HepG2 (cell line): ENCODE data around the gene POLR3F. TPM values are rescaled to one million over a fixed set of nuclear protein-coding genes. Genes with fewer than 3 reads are reported as not detected.

Experiments used
- FOXA3 ChIP-seq: IDR thresholded peaks from 2 replicates; pipeline ENCODE4 v1.6.1; 2016; ENCODE audit warnings: missing genetic modification reagents, missing compliant biosample characterization
- JDP2 ChIP-seq: sonication (generic); formaldehyde crosslinking; IDR thresholded peaks from 2 replicates; pipeline ENCODE4 v1.8.1; 2022; ENCODE audit warnings: missing genetic modification reagents, borderline replicate concordance
- JUNB ChIP-seq: sonication (generic); formaldehyde crosslinking; IDR thresholded peaks from 2 replicates; pipeline ENCODE4 v1.8.0; 2022; ENCODE audit warnings: missing genetic modification reagents, mild to moderate bottlenecking, borderline replicate concordance
- KAT2B ChIP-seq: fragments of 150-350 bp; IDR thresholded peaks from 2 replicates; pipeline ENCODE4 v1.6.1; 2014; ENCODE audit warnings: low read depth, low read length, borderline replicate concordance
- KLF13 ChIP-seq: sonication (generic); formaldehyde crosslinking; IDR thresholded peaks from 2 replicates; pipeline ENCODE4 v1.4.0; 2020; ENCODE audit warnings: mild to moderate bottlenecking, missing genetic modification reagents
- MAZ ChIP-seq, 2 experiments: sonication (generic) in 1 of 2; formaldehyde crosslinking in 1 of 2; IDR thresholded peaks; 2 replicates each; pipeline versions ENCODE4 v1.5.0 to v1.6.1; 2012 to 2020; ENCODE audit warnings: low read depth in 2 of 2, mild to moderate bottlenecking in 2 of 2, borderline replicate concordance in 1 of 2, improper control_type of control experiment in 1 of 2, low read length in 1 of 2, missing genetic modification reagents in 1 of 2, moderate library complexity in 1 of 2
- MTA1 ChIP-seq: sonication (generic); formaldehyde crosslinking; IDR thresholded peaks from 2 replicates; pipeline ENCODE4 v1.4.0; 2020; ENCODE audit warnings: missing genetic modification reagents, mild to moderate bottlenecking, borderline replicate concordance
- SALL1 ChIP-seq: sonication (generic); formaldehyde crosslinking; IDR thresholded peaks from 2 replicates; pipeline ENCODE4 v1.8.0; 2022; ENCODE audit warnings: mild to moderate bottlenecking, missing genetic modification reagents
- SMYD3 ChIP-seq: sonication (generic); formaldehyde crosslinking; IDR thresholded peaks from 2 replicates; pipeline ENCODE4 v1.8.1; 2023; ENCODE audit warnings: mild to moderate bottlenecking, missing genetic modification reagents
- TCF7 ChIP-seq: sonication (generic); IDR thresholded peaks from 2 replicates; pipeline ENCODE4 v1.6.1; 2016; ENCODE audit warnings: antibody characterized with exemption, low read depth
- ZBTB49 ChIP-seq: sonication (generic); formaldehyde crosslinking; IDR thresholded peaks from 2 replicates; pipeline ENCODE4 v1.4.0; 2020; ENCODE audit warnings: missing genetic modification reagents, borderline replicate concordance
- ZBTB7A ChIP-seq: sonication (generic); formaldehyde crosslinking; IDR thresholded peaks from 2 replicates; pipeline ENCODE4 v1.8.0; 2022; ENCODE audit warnings: mild to moderate bottlenecking, missing genetic modification reagents
- ZFP62 ChIP-seq: sonication (generic); formaldehyde crosslinking; IDR thresholded peaks from 2 replicates; pipeline ENCODE4 v1.4.0; 2020; ENCODE audit warnings: missing genetic modification reagents
- ZHX1 ChIP-seq: sonication (generic); formaldehyde crosslinking; IDR thresholded peaks from 2 replicates; pipeline ENCODE4 v1.8.1; 2022; ENCODE audit warnings: low read depth, mild to moderate bottlenecking, missing genetic modification reagents
- ZNF34 ChIP-seq: sonication (generic); formaldehyde crosslinking; IDR thresholded peaks from 2 replicates; pipeline ENCODE4 v1.4.0; 2020; ENCODE audit warnings: mild to moderate bottlenecking, missing genetic modification reagents, borderline replicate concordance
- ZNF367 ChIP-seq: sonication (generic); formaldehyde crosslinking; IDR thresholded peaks from 2 replicates; pipeline ENCODE4 v1.4.0; 2020; ENCODE audit warnings: missing genetic modification reagents, borderline replicate concordance
- ZNF432 ChIP-seq: sonication (generic); formaldehyde crosslinking; IDR thresholded peaks from 2 replicates; pipeline ENCODE4 v1.5.0; 2020; ENCODE audit warnings: missing genetic modification reagents, mild to moderate bottlenecking, borderline replicate concordance
- polyA plus RNA-seq, 8 experiments: library from polyadenylated mRNA; depleted of rRNA in 3 of 8; stranded (reverse) in 7 of 8; unstranded in 1 of 8; fragments of >200 nt; fragmentation: Illumina TruSeq in 4 of 8; extraction: Trizol in 4 of 8; gene quantifications; 2 replicates each; pipeline versions ENCODE4 v1.2.1 to v1.2.3, GENCODE V29; 2011 to 2016; ENCODE audit warnings: low read depth in 4 of 8, missing spikeins in 1 of 8, mixed read lengths in 1 of 8; ENCODE audit not compliant: insufficient read depth in 1 of 8
- total RNA-seq, 5 experiments: library from RNA; depleted of rRNA; stranded (reverse); fragments of >200 nt; fragmentation: Illumina TruSeq; extraction: Trizol; gene quantifications; 2 replicates each; pipeline ENCODE4 v1.2.3, GENCODE V29; 2016; ENCODE audit warnings: low read depth in 1 of 5
- TF ChIP-seq, protein P1 (sequence below): fragments of 450-650 bp; IDR thresholded peaks from 2 replicates; pipeline ENCODE4 v1.6.1; 2017

POLR3F gene
- total and polyA plus RNA-seq, 2 of the 13 experiments (the other 11 are each of a cell fraction or from before 2014, with no cell fraction given): 11.7 to 25.5 TPM

DNA sequence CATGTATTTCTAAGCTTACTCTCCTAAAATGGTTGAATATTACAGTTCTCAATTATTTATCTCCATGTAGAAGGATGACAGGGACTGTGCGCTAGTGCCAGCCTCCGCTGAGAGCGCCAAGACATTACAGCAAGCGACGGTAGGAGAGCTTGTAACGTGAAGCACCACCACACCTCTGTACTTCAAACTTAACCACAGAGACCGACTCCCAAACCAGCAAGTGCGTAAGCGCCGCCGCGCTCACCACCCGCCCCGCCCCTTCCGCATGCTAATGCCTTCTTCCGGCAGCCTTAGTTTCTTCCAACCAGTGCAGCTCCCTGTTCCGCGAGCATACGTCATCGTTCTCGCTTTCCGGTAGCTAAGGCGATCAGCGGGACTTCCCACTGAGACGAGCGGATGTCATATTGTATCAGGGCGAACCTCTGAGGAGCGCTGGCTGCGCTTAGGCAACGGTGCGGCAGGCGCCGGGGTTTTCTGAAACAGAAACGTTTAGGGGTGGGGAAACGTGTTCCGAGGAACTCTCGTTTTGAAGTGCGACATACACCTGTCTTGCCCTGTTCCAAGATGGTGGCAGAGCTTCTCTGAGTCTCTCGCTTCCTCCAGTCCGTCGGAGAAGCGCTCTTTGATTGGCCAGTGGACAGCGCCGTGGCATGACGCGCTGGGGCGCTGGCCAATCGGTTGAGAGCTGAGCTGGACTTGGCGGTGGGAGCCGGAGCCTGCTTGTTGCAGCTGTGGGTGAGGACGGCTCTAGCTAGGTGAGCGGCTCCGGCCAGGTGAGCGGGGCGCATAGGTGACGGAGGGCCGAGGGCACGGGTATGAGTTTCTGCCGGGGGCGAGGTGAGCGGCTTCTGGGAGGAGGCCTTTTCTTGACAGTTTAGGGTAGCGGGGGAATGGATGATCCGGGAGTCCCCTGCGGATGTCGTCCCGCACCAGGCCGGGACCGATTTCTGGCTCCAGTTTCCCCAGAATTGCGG is 40.3 kb downstream of the POLR3F start, which contains the start of gene SEC23B (continued):
- TF ChIP-seq ZBTB49 (0 out of 2 replicates have a peak, but pooled peaks have one; percentile 36), ZHX1 (CRISPR knock-in tag) (peak; percentile 100), ZNF34 (CRISPR knock-in tag) (peak; percentile 99), JUNB (CRISPR knock-in tag) (no peak), FOXA3 (CRISPR knock-in tag) (peak; percentile 44), MTA1 (CRISPR knock-in tag) (peak; percentile 92), ZNF432 (CRISPR knock-in tag) (no peak), SALL1 (CRISPR knock-in tag) (peak; percentile 96), ZNF367 (CRISPR knock-in tag) (no peak; the same call in none of the 2 replicates), TCF7 (no peak), SMYD3 (CRISPR knock-in tag) (no peak; the same call in none of the 2 replicates), KLF13 (peak; percentile 13; the same call in 1 of the 2 replicates), MAZ (IDR thresholded peaks at IDR 0.05; ENCODE audit: borderline replicate concordance, low read depth, low read length) (peak; percentile 67; the same call in 1 of the 2 replicates), MAZ (CRISPR knock-in tag; IDR thresholded peaks at IDR 0.05; ENCODE audit: low read depth) (peak; percentile 89), ZFP62 (CRISPR knock-in tag) (no peak), KAT2B (no peak), ZBTB7A (CRISPR knock-in tag) (no peak), JDP2 (CRISPR knock-in tag) (no peak; the same call in 1 of the 2 replicates)
- TF ChIP-seq, protein P1, sequence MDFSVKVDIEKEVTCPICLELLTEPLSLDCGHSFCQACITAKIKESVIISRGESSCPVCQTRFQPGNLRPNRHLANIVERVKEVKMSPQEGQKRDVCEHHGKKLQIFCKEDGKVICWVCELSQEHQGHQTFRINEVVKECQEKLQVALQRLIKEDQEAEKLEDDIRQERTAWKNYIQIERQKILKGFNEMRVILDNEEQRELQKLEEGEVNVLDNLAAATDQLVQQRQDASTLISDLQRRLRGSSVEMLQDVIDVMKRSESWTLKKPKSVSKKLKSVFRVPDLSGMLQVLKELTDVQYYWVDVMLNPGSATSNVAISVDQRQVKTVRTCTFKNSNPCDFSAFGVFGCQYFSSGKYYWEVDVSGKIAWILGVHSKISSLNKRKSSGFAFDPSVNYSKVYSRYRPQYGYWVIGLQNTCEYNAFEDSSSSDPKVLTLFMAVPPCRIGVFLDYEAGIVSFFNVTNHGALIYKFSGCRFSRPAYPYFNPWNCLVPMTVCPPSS: no peak
